HG03108 (cell line): ENCODE results near the gene TOB2.

Source experiments
- ATAC-seq: cut with Tn5 transposase; IDR thresholded peaks from one replicate; pipeline ENCODE4 v1.9.1; 2021; ENCODE audit warnings: moderate library complexity; ENCODE audit not compliant: unreplicated experiment

TOB2 gene

GRCh38 chr22:41394012-41394356 lies 52.6 kb downstream of the TOB2 start:
- ATAC-seq = no peak

- no peak for ATAC-seq
These were observed 59.3 kb downstream of the TOB2 start for GRCh38 chr22:41387341-41387740.

- ATAC-seq = no peak
These were observed 62.5 kb downstream of the TOB2 start for GRCh38 chr22:41384128-41384527.
